Body of pancreas (tissue), 4 donors: ENCODE data around the gene CMC4. TPM values are rescaled to one million over a fixed set of nuclear protein-coding genes. Genes with fewer than 3 reads are reported as not detected.

Experiments used
- ATAC-seq: fragments of 150-250 bp; one replicate; pipeline ENCODE4 v1.9.1; 2016
- DNase-seq, 4 donors: peaks; one replicate each; pipeline ENCODE4 v3.0.0-alpha.2; 2019
- H3K27ac ChIP-seq, 4 donors: fragments of 200-600 bp; sonication (generic); 1 replicate in 3 of 4; 2 replicates in 1 of 4; pipeline versions ENCODE4 v1.5.1 to v1.6.1; 2016 to 2019; ENCODE audit warnings: mild to moderate bottlenecking in 1 of 4, mixed read lengths in 1 of 4, moderate library complexity in 1 of 4
- H3K27me3 ChIP-seq, 2 donors: fragments of 200-600 bp; sonication (generic); one replicate each; pipeline ENCODE4 v1.6.0; 2016; ENCODE audit warnings: mild to moderate bottlenecking in 1 of 2
- H3K36me3 ChIP-seq, 2 donors: fragments of 200-600 bp; sonication (generic); replicated peaks in 1 of 2; 2 replicates each; pipeline ENCODE4 v1.5.1; 2016; ENCODE audit warnings: low read depth in 2 of 2; ENCODE audit not compliant: insufficient read depth in 1 of 2
- H3K4me1 ChIP-seq: fragments of 200-600 bp; sonication (generic); one replicate; pipeline ENCODE4 v1.6.0; 2016
- H3K4me3 ChIP-seq, 2 donors: fragments of 200-600 bp; sonication (generic); 1 replicate in 1 of 2; 2 replicates in 1 of 2; pipeline ENCODE4 v1.5.1; 2016 to 2019
- H3K9me3 ChIP-seq, 3 donors: fragments of 200-600 bp; sonication (generic); 1 replicate in 2 of 3; 2 replicates in 1 of 3; pipeline ENCODE4 v1.5.1; 2016
- POLR2A ChIP-seq, 3 donors: fragments of 450-650 bp; IDR thresholded peaks; one replicate each; pipeline ENCODE4 v1.6.1; 2016; ENCODE audit warnings: antibody characterized with exemption in 3 of 3, mild to moderate bottlenecking in 2 of 3
- WGBS, 2 donors: methylation state at CpG; one replicate each; pipeline ENCODE4 v1.1.5; 2017; 5-methylcytosine and 5-hydroxymethylcytosine counted together
- intact Hi-C: fragments of 100-400 bp; cut with DNase I; formaldehyde crosslinking; loops from one replicate; pipeline ENCODE4 v1.15.1; 2023
- total RNA-seq, 2 donors: library from RNA; depleted of rRNA; stranded (reverse); fragments of >200 nt; gene quantifications; one replicate each; pipeline ENCODE4 v1.1.0, GENCODE V29; 2016
- TF ChIP-seq, protein P1 (sequence below), 7 experiments: fragments of 450-650 bp in 4 of 7; fragments of 200-600 bp in 3 of 7; sonication (generic) in 3 of 7; IDR thresholded peaks; one replicate each; pipeline ENCODE4 v1.5.1; 2016 to 2019; ENCODE audit warnings: antibody characterized with exemption in 7 of 7

The CMC4 gene, protein sequence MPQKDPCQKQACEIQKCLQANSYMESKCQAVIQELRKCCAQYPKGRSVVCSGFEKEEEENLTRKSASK
- total RNA-seq = 10 to 100 TPM in 1 of 2 donors, 1 to 10 TPM in 1; 8.9 to 20.5 TPM

DNA sequence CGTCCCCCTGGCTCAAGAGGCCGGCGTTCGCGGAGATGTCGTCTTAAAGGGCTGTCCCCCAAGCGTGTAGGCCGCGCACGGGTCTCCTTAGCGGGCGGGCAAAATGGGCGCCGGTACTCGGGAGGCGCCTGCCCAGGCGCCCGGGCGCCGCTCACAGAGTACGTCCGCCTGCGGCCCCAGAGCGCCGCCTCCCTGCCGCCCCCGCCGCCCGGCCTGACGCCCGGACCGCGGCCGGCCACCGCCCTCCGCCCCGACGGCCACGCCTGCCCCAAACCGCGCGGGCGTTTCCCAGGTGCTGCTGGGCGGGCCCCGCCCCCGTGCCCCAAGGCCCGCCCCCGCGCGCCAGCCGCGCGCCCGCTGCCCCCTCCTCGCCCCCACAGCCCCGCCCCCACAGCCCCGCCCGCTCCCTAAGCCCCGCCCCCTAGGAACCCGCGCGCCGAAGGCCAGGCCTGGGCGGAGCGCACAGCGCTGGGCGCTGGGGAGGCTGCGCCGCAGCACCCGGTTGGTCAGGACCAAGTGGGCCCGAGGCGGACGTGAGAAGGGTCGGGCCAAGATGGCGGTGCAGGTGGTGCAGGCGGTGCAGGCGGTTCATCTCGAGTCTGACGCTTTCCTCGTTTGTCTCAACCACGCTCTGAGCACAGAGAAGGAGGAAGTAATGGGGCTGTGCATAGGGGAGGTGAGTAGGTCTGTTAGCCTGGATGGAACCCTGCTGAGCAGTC is at the start of gene CMC4, which contains the start of the genes BRCC3 and MTCP1:
TSS of gene CMC4 (minus strand) at position 162 of the 719 bp plus-strand sequence. CDS start 7,113 bp downstream, outside the sequence.
TSS of gene BRCC3 (plus strand) at position 534 of the 719 bp plus-strand sequence. CDS start at position 554, 20 bp downstream.
TSS of gene MTCP1 (minus strand) at position 162 of the 719 bp plus-strand sequence. CDS start 5,126 bp downstream, outside the sequence.
- peak within 1 kb of the TSS; percentile 26 to 32 for H3K4me3 ChIP-seq
- WGBS, 2 donors = 1% methylated on average over 29 of the region's 81 CpGs; no CpG with 5 or more reads in 1 of the 2 donors
- ATAC-seq = peak; percentile 92
- intact Hi-C loops = no loop called here
- peaks cover 17% of the 10 kb centered on the region for H3K4me1 ChIP-seq
- TF ChIP-seq, protein P1, sequence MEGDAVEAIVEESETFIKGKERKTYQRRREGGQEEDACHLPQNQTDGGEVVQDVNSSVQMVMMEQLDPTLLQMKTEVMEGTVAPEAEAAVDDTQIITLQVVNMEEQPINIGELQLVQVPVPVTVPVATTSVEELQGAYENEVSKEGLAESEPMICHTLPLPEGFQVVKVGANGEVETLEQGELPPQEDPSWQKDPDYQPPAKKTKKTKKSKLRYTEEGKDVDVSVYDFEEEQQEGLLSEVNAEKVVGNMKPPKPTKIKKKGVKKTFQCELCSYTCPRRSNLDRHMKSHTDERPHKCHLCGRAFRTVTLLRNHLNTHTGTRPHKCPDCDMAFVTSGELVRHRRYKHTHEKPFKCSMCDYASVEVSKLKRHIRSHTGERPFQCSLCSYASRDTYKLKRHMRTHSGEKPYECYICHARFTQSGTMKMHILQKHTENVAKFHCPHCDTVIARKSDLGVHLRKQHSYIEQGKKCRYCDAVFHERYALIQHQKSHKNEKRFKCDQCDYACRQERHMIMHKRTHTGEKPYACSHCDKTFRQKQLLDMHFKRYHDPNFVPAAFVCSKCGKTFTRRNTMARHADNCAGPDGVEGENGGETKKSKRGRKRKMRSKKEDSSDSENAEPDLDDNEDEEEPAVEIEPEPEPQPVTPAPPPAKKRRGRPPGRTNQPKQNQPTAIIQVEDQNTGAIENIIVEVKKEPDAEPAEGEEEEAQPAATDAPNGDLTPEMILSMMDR (IDR thresholded peaks at IDR 0.05) = peak in 2 of 7 experiments; percentile 12 to 20
- TF ChIP-seq POLR2A (IDR thresholded peaks at IDR 0.05) = peak; percentile 44 to 73 (median 71)
- peak; percentile 82 to 86 (median 84) for DNase-seq
- no peaks in the 10 kb centered on the region for H3K36me3 ChIP-seq
- H3K9me3 ChIP-seq = no peaks in the 10 kb centered on the region
- peak within 1 kb of the TSS; percentile 48 to 92 (median 80) for H3K27ac ChIP-seq
- H3K27me3 ChIP-seq = no peaks in the 10 kb centered on the region

DNA sequence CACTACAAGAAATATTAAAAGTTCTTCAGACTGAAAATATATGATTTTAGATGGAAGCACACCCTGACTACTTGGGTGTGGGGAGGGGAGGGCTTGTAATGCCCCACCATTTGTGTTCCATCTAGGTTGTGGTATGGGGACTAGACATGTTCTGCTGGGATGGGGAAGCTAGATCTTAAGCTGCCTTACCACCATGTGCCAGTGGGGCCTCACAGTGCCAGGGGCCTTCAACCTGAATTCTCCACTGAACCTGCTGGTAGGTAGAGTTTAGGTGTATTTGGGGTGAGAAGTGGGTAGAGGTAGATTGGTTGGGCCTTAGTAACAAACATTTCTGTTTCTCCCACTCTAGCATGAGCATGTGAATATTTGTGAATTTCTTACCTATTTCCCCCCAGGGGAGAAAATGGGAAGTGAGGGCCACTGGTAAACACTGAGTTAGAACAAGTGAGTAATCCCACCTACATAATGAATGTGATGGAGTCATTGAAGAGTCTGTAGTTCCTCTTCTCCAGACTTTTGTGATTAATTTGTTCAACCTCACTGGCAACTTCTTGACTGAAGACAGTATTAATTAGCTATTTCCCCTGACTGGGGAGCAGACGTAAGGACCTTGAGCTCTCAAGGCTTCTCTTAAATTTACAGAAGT is 44.4 kb upstream of the CMC4 start:
- H3K9me3 ChIP-seq = no peaks in the 10 kb centered on the region
- no peaks in the 10 kb centered on the region for H3K27me3 ChIP-seq
- no peak overlapping the region for H3K4me3 ChIP-seq
- no peaks in the 10 kb centered on the region for H3K36me3 ChIP-seq
- H3K4me1 ChIP-seq = no peaks in the 10 kb centered on the region
- H3K27ac ChIP-seq = no peak overlapping the region
- intact Hi-C loops = no loop called here
- ATAC-seq (no peak), DNase-seq (no peak)
- 82 to 100% methylated on average over 1 of the region's 1 CpG for WGBS, 2 donors
- TF ChIP-seq, protein P1 (IDR thresholded peaks at IDR 0.05) = no peak
- no peak for TF ChIP-seq POLR2A (IDR thresholded peaks at IDR 0.05)

DNA sequence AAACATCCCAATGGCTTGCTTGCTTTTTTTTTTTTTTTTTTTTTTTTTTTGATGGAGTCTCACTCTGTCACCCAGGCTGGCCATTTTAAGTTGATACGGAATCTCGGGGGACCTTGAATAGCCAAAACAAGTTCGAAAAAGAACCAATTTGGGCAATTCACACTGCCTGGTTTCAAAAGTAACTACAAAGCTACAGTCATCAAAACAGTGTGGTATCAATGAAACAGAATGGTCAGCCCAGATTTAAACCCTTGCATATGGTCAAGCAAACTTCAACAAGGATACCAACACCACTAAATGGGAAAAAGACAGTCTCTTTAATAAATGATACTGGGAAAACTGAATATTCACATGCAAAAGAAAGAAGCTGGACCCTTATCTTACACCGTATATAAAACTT is 42.2 kb upstream of the CMC4 start:
- Histone ChIP-seq H3K4me1 (no peaks in the 10 kb centered on the region), H3K27me3 (no peaks in the 10 kb centered on the region), H3K36me3 (no peaks in the 10 kb centered on the region), H3K9me3 (no peaks in the 10 kb centered on the region), H3K27ac (no peak overlapping the region), H3K4me3 (no peak overlapping the region)
- DNase-seq (no peak), ATAC-seq (no peak)
- TF ChIP-seq, protein P1 (IDR thresholded peaks at IDR 0.05) = no peak
- TF ChIP-seq POLR2A (IDR thresholded peaks at IDR 0.05) = no peak
- WGBS, 2 donors = 97 to 100% methylated on average over 4 of the region's 4 CpGs
- intact Hi-C loops = no loop called here

DNA sequence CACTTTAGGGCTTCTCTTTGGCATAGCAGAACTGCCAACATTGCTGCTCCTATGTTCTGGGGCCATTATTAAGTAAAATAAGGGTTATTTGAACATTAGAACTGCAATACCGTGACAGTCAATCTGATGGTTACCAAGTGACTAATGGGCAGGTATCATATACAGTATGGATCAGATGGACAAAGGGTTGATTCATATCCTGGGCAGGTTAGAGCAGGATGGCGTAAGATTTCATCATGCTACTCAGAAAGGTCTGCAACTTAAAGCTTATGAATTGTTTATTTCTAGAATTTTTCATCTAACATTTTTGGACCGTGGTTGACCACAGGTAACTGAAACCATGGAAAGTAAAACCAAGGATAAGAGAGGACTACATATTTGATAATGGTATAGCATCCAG is 41.2 kb upstream of the CMC4 start:
- WGBS, 2 donors = 94 to 95% methylated on average over 3 of the region's 3 CpGs
- Histone ChIP-seq H3K9me3 (no peaks in the 10 kb centered on the region), H3K27ac (no peak overlapping the region), H3K4me3 (no peak overlapping the region), H3K36me3 (no peaks in the 10 kb centered on the region), H3K4me1 (no peaks in the 10 kb centered on the region), H3K27me3 (no peaks in the 10 kb centered on the region)
- DNase-seq (no peak), ATAC-seq (no peak)
- intact Hi-C loops = no loop called here
- no peak for TF ChIP-seq POLR2A (IDR thresholded peaks at IDR 0.05)
- TF ChIP-seq, protein P1 (IDR thresholded peaks at IDR 0.05) = no peak
